DMS 273 treated with DMSO at 0.1 percent for 48 hours (cell line): ENCODE results near the gene PIK3IP1.
"Not testable (repeated sequence)": the region's sequence is repeated elsewhere in the genome, so short reads cannot be mapped to it uniquely, and the experiment has no call there.

Experiments
- DNase-seq: peaks from one replicate; lab custom pipeline; 2025; lab: John Stamatoyannopoulos, UW

PIK3IP1 gene

DNA sequence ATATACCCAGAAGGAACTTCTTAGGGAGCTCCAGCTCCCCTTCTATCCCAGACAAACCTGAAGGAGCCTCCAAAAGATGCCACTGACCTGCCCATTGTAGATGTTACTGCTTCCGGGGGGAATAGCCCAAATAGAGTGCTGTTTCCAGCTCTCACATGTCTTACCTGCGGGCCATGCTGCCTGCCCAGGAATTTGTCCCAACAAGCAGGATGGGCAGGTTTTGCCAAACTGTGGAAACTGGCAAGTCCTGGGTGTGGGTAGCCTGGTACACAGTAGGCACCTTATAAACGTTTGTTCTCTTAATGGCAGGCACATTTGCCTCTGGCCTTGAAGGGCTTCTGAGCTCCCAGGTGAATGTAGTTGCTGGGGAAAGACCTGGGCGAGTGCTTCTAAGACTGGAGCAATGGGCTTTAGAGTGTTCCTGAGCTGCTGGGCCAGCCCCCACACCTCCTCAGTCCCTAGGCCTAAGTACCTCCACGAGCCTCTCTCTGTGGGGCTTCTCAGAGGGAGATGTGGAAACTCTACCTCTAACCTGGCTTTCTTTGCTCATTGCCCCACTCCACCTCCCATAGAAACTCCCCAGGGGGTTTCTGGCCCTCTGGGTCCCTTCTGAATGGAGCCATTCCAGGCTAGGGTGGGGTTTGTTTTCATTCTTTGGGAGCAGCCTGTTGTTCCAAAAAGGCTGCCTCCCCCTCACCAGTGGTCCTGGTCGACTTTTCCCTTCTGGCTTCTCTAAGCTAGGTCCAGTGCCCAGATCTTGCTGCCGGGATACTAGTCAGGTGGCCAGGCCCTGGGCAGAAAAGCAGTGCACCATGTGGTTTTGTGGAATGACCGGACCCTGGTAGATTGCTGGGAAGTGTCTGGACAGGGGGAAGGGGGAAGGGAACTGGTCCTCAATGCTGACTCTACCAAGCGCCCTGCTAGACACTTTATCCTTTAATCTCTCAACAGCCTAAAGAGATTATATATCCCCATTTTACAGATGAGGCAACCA is 43.0 kb downstream of the PIK3IP1 start:
- DNase-seq, result no peak

DNA sequence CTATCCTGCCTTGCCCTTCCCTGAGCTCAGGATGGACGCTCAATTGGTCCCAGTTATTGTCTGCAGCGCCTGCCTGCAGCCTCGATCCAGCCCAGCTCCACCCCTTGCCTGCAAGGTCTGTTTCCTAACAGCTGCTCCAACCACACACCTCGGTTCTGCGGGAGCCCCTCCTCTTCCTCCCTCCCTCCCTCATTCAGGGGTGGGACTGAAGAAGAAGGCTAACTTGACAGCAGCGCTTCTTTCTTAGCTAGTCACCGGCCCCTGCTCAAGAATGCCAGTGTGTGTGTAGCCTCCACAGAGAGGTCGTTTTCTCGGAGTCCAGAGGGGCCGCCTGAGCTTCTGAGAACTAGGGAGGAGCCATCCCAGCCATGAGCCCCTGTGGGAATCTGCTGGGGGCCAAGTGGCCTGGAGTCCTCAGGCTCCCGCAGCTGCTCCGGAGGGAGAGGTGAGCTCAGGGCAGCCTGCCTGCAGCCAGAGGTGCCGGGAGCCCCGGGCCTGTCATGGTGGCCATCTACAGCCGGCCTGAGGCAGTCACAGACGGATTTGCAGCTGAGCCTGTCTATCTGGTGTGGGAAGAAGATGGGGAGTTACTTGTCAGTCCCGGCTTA is 44.0 kb downstream of the PIK3IP1 start:
- DNase-seq, result peak; percentile 58

DNA sequence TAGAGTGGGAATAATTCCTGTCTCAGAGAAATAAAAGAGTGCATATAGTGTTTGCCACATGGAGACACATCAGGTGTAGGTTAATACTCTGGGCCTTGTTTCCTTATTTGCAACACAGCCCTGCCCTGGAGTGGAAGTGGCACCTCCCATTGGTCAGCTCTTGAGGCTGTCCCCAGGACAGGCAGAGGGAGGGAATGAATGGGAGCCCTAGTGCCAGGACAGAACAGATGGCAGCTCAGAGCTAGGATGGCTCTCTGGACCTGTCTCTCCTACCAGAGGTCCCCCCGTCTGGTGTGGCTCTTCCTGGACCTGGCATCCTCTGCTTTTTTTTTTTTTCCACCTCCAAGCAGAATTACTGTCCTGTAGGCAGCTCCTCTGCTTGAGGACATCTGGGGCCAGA is 44.6 kb downstream of the PIK3IP1 start:
- no peak for DNase-seq

DNA sequence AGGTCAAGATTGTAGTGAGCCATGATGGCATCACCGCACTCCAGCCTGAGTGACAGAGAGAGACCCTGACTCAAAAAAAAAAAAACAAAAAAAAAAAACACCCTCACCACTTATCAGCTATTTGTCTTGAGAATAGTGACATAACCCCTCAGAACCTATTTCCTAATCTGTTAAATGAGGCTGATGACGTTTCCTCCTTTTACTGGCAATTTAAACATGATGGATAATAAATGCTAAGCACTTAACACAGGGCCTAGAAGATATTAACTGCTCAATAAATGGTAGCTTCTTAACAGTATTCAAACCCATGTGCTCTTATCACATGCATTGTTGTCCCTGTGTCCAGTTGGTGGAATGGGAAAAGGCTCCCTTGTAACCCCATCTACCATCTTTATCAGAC is 45.6 kb downstream of the PIK3IP1 start:
- DNase-seq, result no peak

DNA sequence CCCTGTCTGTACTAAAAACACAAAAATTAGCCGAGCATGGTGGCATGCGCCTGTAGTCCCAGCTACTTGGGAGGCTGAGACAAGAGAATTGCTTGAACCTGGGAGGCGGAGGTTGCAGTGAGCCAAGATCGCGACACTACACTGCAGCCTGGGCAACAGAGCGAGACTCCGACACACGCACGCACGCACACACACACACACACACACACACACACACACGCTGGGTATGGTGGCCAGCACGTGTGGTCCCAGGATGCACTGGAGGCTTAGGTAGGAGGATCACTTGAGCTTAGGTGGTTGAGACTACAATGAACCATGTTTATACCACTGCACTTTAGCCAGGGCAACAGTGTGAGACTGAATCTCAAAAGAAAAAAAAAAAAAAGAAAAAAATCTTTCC is 46.3 kb downstream of the PIK3IP1 start:
- not testable (repeated sequence) for DNase-seq

DNA sequence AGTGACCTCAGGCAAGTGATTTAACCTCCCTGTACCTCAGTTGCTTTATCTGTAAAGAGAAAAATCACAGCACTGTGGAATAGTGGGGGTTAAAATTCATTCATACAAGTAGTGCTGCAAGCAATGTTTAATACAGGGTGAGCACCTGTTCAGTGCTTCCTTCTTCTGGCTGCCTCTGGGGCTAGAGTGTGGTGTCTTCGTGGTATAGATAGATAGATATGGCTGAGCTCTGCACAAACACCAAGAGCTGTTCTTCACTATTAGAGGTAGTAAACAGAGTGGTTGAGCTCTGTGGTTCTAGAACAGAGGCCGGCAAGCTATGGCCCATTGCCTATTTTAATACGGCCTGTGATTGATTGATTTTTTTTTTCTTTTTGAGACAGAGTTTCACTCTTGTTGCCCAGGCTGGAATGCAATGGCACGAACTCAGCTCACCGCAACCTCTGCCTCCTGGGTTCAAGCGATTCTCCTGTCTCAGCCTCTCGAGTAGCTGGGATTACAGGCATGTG is 47.3 kb downstream of the PIK3IP1 start:
- no peak for DNase-seq

DNA sequence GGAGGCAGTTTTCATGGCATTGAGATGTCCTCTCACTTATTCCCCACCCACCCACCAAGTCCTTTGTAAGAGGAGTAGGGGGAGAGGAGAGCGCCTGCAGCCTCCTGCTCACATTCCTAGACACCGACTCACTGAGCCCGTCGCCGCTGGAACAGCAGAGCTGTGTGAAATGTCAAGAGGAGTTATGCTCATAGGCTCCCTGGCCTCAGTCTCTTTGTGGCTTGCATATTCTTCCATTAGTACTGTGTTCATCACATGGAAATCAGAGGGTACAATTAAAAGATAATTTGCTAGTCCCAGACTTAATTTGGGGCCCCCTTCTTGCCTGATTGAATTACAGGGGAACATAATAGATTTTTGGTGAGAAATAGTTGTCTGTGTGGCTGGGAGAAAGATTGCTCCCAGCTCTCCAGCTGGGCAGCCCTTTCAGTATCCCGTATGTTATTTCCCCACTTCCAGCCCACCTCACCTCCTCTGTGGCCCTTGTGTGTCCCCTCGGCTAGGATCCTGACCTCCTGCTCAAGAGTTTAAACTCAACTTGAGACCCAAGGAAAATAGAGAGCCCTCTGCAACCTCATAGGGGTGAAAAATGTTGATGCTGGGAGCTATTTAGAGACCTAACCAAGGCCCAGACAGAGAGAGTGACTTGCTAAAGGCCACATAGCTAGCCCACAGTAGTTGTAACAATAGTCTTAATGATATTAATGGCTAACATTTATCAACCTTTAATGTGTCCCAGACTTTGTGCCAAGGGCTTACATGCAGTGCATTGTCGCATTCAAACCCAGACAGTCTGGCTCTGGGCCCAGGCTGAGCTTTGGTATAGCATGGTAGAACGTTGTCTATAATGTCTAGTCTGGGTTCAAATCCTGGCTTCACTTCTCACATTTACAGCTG is 48.0 kb downstream of the PIK3IP1 start:
- DNase-seq, result no peak

DNA sequence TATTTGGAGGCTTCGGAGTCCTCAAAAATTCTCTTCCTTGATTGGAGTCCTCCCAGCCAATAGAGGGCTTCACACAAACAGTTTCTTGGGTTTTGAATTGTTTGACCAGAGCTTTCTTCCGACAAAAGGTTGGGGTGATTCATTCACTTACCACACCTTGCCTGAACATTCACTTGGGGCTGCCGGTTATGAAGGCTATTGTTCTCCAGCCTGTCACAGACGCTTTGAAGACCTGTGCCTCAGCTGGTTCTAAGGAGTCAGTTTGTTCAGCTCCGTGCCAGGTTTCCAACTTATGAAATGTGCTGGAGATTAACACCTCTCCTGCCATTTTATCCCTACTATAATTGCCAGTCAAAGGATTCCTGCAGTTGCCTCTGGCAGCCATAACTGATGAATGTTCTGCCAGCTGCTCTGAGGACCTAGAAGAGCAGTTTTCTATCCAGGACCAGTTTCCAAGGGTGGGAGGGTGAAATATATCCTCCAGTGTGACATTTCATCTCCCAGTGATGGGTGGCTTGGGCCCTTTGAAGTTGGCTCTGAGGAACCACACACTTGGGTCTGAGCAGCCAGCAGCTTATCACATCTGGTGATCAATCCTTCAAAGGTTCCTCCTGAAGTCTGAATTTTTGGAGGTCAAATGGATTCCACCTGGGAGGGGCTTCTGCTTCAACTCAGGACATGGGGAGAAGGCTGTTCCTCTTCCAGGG is 48.8 kb downstream of the PIK3IP1 start:
- DNase-seq, result no peak

DNA sequence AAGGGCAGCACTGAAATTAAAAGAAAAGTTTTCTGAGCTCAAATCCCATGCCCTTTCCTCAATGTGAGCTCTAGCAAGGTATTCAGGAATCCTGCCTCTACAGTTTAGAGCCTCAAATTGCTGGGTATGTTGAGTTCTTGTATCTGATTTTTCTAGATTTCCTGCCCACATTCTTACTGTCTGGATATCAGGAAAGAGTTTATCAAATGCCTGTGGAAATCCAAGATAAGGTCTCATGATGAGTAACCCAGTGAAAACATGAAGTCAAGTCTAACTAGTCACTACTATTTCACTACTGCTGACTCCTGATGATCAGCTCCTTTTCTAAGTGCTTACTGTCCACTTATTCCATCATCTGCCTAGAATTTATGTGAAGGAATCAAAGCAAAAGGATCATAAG is 50.4 kb downstream of the PIK3IP1 start:
- no peak for DNase-seq

DNA sequence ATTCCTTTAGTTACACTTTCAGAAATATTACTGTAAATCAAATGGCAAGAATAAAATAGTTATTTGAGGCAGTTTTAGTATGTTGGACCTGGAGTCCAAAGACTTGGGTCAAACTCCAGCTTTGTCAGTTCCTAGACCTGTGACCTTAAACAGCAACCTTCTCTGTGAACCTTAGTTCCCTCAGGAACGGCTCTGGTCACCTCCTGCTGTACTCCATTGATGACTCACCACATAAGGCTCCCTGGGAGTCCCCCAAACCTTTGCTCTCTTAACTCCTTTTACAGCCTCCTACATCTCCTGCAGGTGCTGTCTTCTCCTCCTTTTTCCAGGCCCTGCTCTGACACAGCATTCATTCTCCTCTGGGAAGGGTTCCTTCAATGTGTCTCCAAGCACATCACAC is 51.1 kb downstream of the PIK3IP1 start:
- DNase-seq, result no peak

DNA sequence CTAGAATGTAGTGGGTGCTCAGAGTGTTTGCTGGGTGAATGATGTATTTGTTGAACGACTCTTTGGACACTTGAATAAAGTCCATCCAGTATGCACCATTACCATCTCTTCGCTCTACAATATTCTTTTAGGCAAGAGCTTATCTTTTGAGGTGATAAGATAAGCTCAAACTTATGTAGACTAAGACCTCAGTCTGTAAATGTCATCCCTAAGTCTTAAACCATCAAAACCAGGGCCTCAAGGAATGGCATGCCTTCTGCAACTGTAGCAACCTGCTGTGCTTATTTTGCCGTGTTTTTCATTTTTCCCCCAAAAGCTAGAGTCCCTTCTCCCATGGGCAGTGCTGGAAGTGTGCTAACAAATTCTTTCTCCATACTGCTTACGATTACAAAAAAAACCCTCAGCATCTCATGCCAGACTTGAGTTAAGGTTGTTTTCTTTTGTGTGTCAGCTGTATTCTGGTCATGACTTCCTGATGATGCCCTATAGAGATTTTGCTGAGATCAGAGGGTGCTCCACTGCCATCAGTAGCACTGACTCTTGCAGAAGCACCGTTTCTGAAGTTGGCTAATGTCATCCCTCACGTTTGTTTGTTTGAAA is 52.4 kb downstream of the PIK3IP1 start:
- DNase-seq, result no peak

DNA sequence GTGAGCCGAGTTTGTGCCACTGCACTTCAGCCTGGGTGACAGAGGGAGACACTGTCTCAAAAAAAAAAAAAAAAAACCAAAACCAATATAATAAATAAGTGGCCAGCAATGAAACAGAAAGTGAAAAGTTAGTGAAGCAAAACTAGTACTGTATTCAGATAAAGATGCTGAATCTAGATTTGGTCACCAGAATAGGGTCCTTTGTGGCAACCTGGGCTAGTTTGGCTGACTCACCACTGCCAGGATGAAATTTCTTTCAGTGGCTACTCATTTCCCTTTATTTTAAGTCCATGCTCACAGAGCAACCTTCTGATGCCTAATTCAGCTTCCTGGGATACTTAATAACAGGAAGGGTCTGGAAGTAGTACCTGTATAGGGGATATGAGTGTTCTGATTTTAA is 54.2 kb downstream of the PIK3IP1 start:
- DNase-seq, result no peak

DNA sequence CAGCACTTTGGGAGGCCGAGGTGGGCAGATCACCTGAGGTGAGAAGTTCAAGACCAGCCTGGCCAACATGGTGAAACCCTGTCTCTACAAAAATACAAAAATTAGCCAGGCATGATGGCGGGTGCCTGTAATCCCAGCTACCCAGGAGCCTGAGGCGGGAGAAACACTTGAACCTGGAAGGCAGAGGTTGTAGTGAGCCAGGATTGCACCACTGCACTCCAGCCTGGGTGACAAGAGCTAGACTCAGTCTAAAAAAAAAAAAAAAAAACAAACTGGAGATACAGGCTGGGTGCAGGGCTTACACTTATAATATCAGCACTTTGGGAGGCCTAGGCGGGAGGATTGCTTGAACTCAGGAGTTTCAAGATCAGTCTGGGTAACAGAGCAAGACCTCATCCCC is 56.2 kb downstream of the PIK3IP1 start:
- not testable (repeated sequence) for DNase-seq

DNA sequence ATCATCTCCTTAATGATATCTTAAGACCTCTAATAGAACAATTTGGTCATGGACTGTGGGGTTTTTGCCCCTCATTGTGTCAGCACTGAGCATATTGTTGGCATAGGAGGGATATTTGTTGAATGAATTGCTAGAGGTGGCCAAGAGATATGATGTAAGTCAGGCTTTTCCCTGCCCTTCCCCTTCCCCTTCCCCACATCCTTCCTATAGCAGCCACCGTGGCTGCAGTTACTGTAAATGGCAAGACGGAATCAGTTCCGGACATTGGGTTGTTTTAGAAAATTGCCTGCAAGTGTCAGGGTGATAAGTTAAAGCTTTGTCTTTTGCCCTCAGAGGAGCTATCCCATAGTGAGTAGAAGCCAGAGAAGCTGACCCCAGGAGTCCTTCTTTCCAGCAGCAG is 57.2 kb downstream of the PIK3IP1 start:
- no peak for DNase-seq

DNA sequence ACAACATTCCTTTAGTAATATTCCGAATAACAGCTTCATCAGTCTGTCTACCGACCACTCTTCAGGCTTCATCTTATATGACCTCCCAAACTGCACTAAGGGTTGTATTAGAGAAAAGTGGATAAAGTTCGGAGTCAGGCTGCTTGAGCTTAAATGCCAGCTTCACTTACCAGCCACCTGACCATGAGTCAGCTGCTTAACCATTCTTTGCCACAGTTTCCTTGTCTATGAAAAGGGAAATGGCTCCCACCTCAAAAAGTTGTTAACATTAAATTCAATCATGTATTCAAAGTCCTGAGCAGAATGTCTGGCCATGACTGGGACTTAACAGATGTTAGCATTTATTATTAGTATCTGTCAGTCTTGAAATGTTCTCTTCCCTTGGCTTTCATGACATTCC is 59.3 kb downstream of the PIK3IP1 start:
- DNase-seq, result no peak
